Loucy (cell line): Measurements from ENCODE around the gene BCL11B.

Experiments used
- CTCF ChIP-seq: fragments of 200-600 bp; sonication (generic); conservative IDR thresholded peaks from 2 replicates; pipeline ENCODE4 v1.5.1; 2014; ENCODE audit warnings: mild to moderate bottlenecking, antibody characterized with exemption, low read length
- EZH2phosphoT487 ChIP-seq: fragments of 200-600 bp; IDR thresholded peaks from 2 replicates; pipeline ENCODE4 v1.6.1; 2018; ENCODE audit warnings: antibody characterized with exemption, mild to moderate bottlenecking, moderate library complexity, borderline replicate concordance

GRCh38 chr14:99158646-99159165 lies 113.3 kb downstream of the BCL11B start:
- TF ChIP-seq CTCF (no peak), EZH2phosphoT487 (no peak)
